Measurements from ENCODE around the gene C5orf15. TPM values are rescaled to one million over a fixed set of nuclear protein-coding genes. Genes with fewer than 3 reads are reported as not detected.
"Not testable (repeated sequence)": the region's sequence is repeated elsewhere in the genome, so short reads cannot be mapped to it uniquely, and the experiment has no call there.

Gene C5orf15
- total RNA-seq, 1 donor from 2014 or later, result 20.8 TPM

GRCh38 chr5:133957591-133957990, 10.8 kb downstream of the C5orf15 start:
- FAIRE-seq (no peak), DNase-seq (ENCODE audit: low read depth) (no peak)
- Histone ChIP-seq H3K27me3 (ENCODE audit: control insufficient read depth, insufficient read depth, low read length) (no peaks in the 10 kb centered on the region), H3K4me3 (ENCODE audit: low read depth, low read length) (no peak overlapping the region), H3K36me3 (ENCODE audit: control insufficient read depth, insufficient read depth, low read length) (peaks cover 1% of the 10 kb centered on the region)
- TF ChIP-seq CTCF (IDR thresholded peaks at IDR 0.05; ENCODE audit: insufficient read depth, low read length, severe bottlenecking), result no peak

- Histone ChIP-seq H3K27me3 (ENCODE audit: control insufficient read depth, insufficient read depth, low read length) (no peaks in the 10 kb centered on the region), H3K4me3 (ENCODE audit: low read depth, low read length) (no peak overlapping the region), H3K36me3 (ENCODE audit: control insufficient read depth, insufficient read depth, low read length) (peaks cover 1% of the 10 kb centered on the region)
- FAIRE-seq (no peak), DNase-seq (ENCODE audit: low read depth) (no peak)
- no peak for TF ChIP-seq CTCF (IDR thresholded peaks at IDR 0.05; ENCODE audit: insufficient read depth, low read length, severe bottlenecking)
Measured at GRCh38 chr5:133957080-133957479, 11.3 kb downstream of the C5orf15 start.

GRCh38 chr5:133956196-133956595, 12.2 kb downstream of the C5orf15 start:
- DNase-seq (ENCODE audit: low read depth); H3K27me3 ChIP-seq (ENCODE audit: control insufficient read depth, insufficient read depth, low read length); H3K4me3 ChIP-seq (ENCODE audit: low read depth, low read length); FAIRE-seq; H3K36me3 ChIP-seq (ENCODE audit: control insufficient read depth, insufficient read depth, low read length): not testable (repeated sequence)

GRCh38 chr5:133953568-133954145, 14.8 kb downstream of the C5orf15 start:
- no peak for TF ChIP-seq CTCF (IDR thresholded peaks at IDR 0.05; ENCODE audit: insufficient read depth, low read length, severe bottlenecking)

GRCh38 chr5:133952729-133953567, 15.5 kb downstream of the C5orf15 start:
- no peak for TF ChIP-seq CTCF (IDR thresholded peaks at IDR 0.05; ENCODE audit: insufficient read depth, low read length, severe bottlenecking)
- no peak for FAIRE-seq
- Histone ChIP-seq H3K27me3 (ENCODE audit: control insufficient read depth, insufficient read depth, low read length) (no peaks in the 10 kb centered on the region), H3K4me3 (ENCODE audit: low read depth, low read length) (no peak overlapping the region), H3K36me3 (ENCODE audit: control insufficient read depth, insufficient read depth, low read length) (no peaks in the 10 kb centered on the region)
- DNase-seq (ENCODE audit: low read depth), result peak; percentile 12

More at GRCh38 chr5:133953568-133954145, 14.8 kb downstream of the C5orf15 start:
- FAIRE-seq, result no peak
- Histone ChIP-seq H3K27me3 (ENCODE audit: control insufficient read depth, insufficient read depth, low read length) (no peaks in the 10 kb centered on the region), H3K36me3 (ENCODE audit: control insufficient read depth, insufficient read depth, low read length) (no peaks in the 10 kb centered on the region), H3K4me3 (ENCODE audit: low read depth, low read length) (no peak overlapping the region)
- no peak for DNase-seq (ENCODE audit: low read depth)

GRCh38 chr5:133950821-133951612, 17.4 kb downstream of the C5orf15 start:
- no peak for TF ChIP-seq CTCF (IDR thresholded peaks at IDR 0.05; ENCODE audit: insufficient read depth, low read length, severe bottlenecking)
- Histone ChIP-seq H3K36me3 (ENCODE audit: control insufficient read depth, insufficient read depth, low read length) (no peaks in the 10 kb centered on the region), H3K27me3 (ENCODE audit: control insufficient read depth, insufficient read depth, low read length) (no peaks in the 10 kb centered on the region), H3K4me3 (ENCODE audit: low read depth, low read length) (no peak overlapping the region)
- FAIRE-seq (no peak), DNase-seq (ENCODE audit: low read depth) (no peak)
